Nephron (organoid): ENCODE data around the gene MICAL2.

Source experiments
- H3K27ac Mint-ChIP-seq, 3 experiments: 2 replicates each; pipeline ENCODE4 v1.8.0; 2020; ENCODE audit warnings: mixed read lengths in 3 of 3, mild to moderate bottlenecking in 2 of 3, moderate library complexity in 1 of 3
- H3K27me3 Mint-ChIP-seq: 2 replicates; pipeline ENCODE4 v1.8.0; 2021; ENCODE audit warnings: low read depth, mild to moderate bottlenecking, moderate library complexity, mixed read lengths
- H3K36me3 Mint-ChIP-seq: 2 replicates; pipeline ENCODE4 v1.8.0; 2020; ENCODE audit warnings: low read depth, mixed read lengths
- H3K4me1 Mint-ChIP-seq: 2 replicates; pipeline ENCODE4 v1.8.0; 2020; ENCODE audit warnings: mixed read lengths
- H3K4me3 Mint-ChIP-seq, 3 experiments: 2 replicates each; pipeline ENCODE4 v1.8.0; 2020; ENCODE audit warnings: mild to moderate bottlenecking in 3 of 3, mixed read lengths in 3 of 3, moderate library complexity in 2 of 3
- H3K9me3 Mint-ChIP-seq: 2 replicates; pipeline ENCODE4 v1.8.0; 2020; ENCODE audit warnings: mixed read lengths
- CTCF ChIP-seq, 3 experiments: fragments of 200-600 bp; sonication (generic); IDR thresholded peaks; one replicate each; pipeline ENCODE4 v1.5.0; 2021; ENCODE audit warnings: antibody characterized with exemption in 3 of 3; ENCODE audit not compliant: unreplicated experiment in 3 of 3

The MICAL2 gene

GRCh38 chr11:12120031-12121008, 9.9 kb downstream of the MICAL2 start:
- H3K36me3 Mint-ChIP-seq, result no peaks in the 10 kb centered on the region
- H3K27ac Mint-ChIP-seq, result peak overlapping the region in 2 of 3 experiments; percentile 2 to 64
- no peaks in the 10 kb centered on the region for H3K9me3 Mint-ChIP-seq
- no peak overlapping the region for H3K4me3 Mint-ChIP-seq
- H3K27me3 Mint-ChIP-seq, result peaks cover 23% of the 10 kb centered on the region
- H3K4me1 Mint-ChIP-seq, result peaks cover 47% of the 10 kb centered on the region
- no peak for TF ChIP-seq CTCF (IDR thresholded peaks at IDR 0.05; ENCODE audit: unreplicated experiment in 3 of 3)

GRCh38 chr11:12121011-12121410, 10.6 kb downstream of the MICAL2 start:
- Mint-ChIP-seq H3K27ac (no peak overlapping the region), H3K9me3 (no peaks in the 10 kb centered on the region), H3K27me3 (peaks cover 21% of the 10 kb centered on the region), H3K36me3 (no peaks in the 10 kb centered on the region), H3K4me1 (peaks cover 47% of the 10 kb centered on the region), H3K4me3 (no peak overlapping the region)
- no peak for TF ChIP-seq CTCF (IDR thresholded peaks at IDR 0.05; ENCODE audit: unreplicated experiment in 3 of 3)

GRCh38 chr11:12121517-12121916, 11.1 kb downstream of the MICAL2 start:
- no peak for TF ChIP-seq CTCF (IDR thresholded peaks at IDR 0.05; ENCODE audit: unreplicated experiment in 3 of 3)
- no peak overlapping the region for H3K4me3 Mint-ChIP-seq

GRCh38 chr11:12122083-12122482, 11.7 kb downstream of the MICAL2 start:
- H3K36me3 Mint-ChIP-seq, result no peaks in the 10 kb centered on the region
- H3K4me3 Mint-ChIP-seq, result no peak overlapping the region
- peak; percentile 9 to 19 (median 11) for TF ChIP-seq CTCF (IDR thresholded peaks at IDR 0.05; ENCODE audit: unreplicated experiment in 3 of 3)
- no peaks in the 10 kb centered on the region for H3K9me3 Mint-ChIP-seq
- peaks cover 47% of the 10 kb centered on the region for H3K4me1 Mint-ChIP-seq
- no peak overlapping the region for H3K27ac Mint-ChIP-seq
- peaks cover 18% of the 10 kb centered on the region for H3K27me3 Mint-ChIP-seq

More at GRCh38 chr11:12121517-12121916, 11.1 kb downstream of the MICAL2 start:
- H3K4me1 Mint-ChIP-seq, result peaks cover 47% of the 10 kb centered on the region
- no peak overlapping the region for H3K27ac Mint-ChIP-seq
- H3K9me3 Mint-ChIP-seq, result no peaks in the 10 kb centered on the region
- H3K36me3 Mint-ChIP-seq, result no peaks in the 10 kb centered on the region
- peaks cover 18% of the 10 kb centered on the region for H3K27me3 Mint-ChIP-seq

GRCh38 chr11:12123273-12123672, 12.9 kb downstream of the MICAL2 start:
- Mint-ChIP-seq H3K4me3 (no peak overlapping the region), H3K27me3 (peaks cover 23% of the 10 kb centered on the region), H3K4me1 (peaks cover 37% of the 10 kb centered on the region), H3K27ac (no peak overlapping the region), H3K36me3 (no peaks in the 10 kb centered on the region), H3K9me3 (no peaks in the 10 kb centered on the region)
- no peak for TF ChIP-seq CTCF (IDR thresholded peaks at IDR 0.05; ENCODE audit: unreplicated experiment in 3 of 3)
